Ishikawa (cell line): Measurements from ENCODE around the gene ZNF600.

Experiments
- CEBPB ChIP-seq: IDR thresholded peaks from 2 replicates; pipeline ENCODE4 v1.6.1; 2012
- CREB1 ChIP-seq: IDR thresholded peaks from 2 replicates; pipeline ENCODE4 v1.6.1; 2012; ENCODE audit warnings: low read depth
- EGR1 ChIP-seq: IDR thresholded peaks from 2 replicates; pipeline ENCODE4 v1.6.1; 2012
- EP300 ChIP-seq: IDR thresholded peaks from 2 replicates; pipeline ENCODE4 v1.6.1; 2012; ENCODE audit warnings: borderline replicate concordance
- FOXM1 ChIP-seq: IDR thresholded peaks from 2 replicates; pipeline ENCODE4 v1.6.1; 2012; ENCODE audit warnings: low read depth, borderline replicate concordance
- MAX ChIP-seq: IDR thresholded peaks from 2 replicates; pipeline ENCODE4 v1.6.1; 2012
- NFIC ChIP-seq: IDR thresholded peaks from 2 replicates; pipeline ENCODE4 v1.6.1; 2012
- RAD21 ChIP-seq: IDR thresholded peaks from 2 replicates; pipeline ENCODE4 v1.6.1; 2012; ENCODE audit warnings: low read depth
- REST ChIP-seq: IDR thresholded peaks from 2 replicates; pipeline ENCODE4 v1.6.1; 2012; ENCODE audit warnings: low read depth, mild to moderate bottlenecking
- TAF1 ChIP-seq: IDR thresholded peaks from 2 replicates; pipeline ENCODE4 v1.6.1; 2012; ENCODE audit warnings: low read depth, mild to moderate bottlenecking
- TEAD4 ChIP-seq: IDR thresholded peaks from 2 replicates; pipeline ENCODE4 v1.6.1; 2012
- YY1 ChIP-seq: IDR thresholded peaks from 2 replicates; pipeline ENCODE4 v1.6.1; 2012; ENCODE audit warnings: low read depth
- ZBTB7A ChIP-seq: IDR thresholded peaks from 2 replicates; pipeline ENCODE4 v1.6.1; 2012; ENCODE audit warnings: low read depth

GRCh38 chr19:52748336-52748950, 38.1 kb downstream of the ZNF600 start:
- no peak for TF ChIP-seq REST
- TF ChIP-seq CEBPB, result no peak
- no peak for TF ChIP-seq CREB1
- TF ChIP-seq RAD21, result peak; percentile 50
- TF ChIP-seq TAF1, result no peak
- TF ChIP-seq MAX, result no peak
- TF ChIP-seq YY1, result no peak
- TF ChIP-seq FOXM1, result no peak
- no peak for TF ChIP-seq EP300
- TF ChIP-seq EGR1, result no peak
- no peak for TF ChIP-seq NFIC
- TF ChIP-seq TEAD4, result no peak
- no peak for TF ChIP-seq ZBTB7A
